Sigmoid colon (tissue), 4 donors: ENCODE data around the gene ZER1.

Source experiments
- CTCF ChIP-seq, 4 experiments: fragments of 450-650 bp in 3 of 4; fragments of 200-600 bp in 1 of 4; IDR thresholded peaks; one replicate each; pipeline ENCODE4 v1.5.1; 2016 to 2019; ENCODE audit warnings: antibody characterized with exemption in 4 of 4, mild to moderate bottlenecking in 3 of 4, moderate library complexity in 2 of 4
- POLR2A ChIP-seq, 2 donors: fragments of 450-650 bp; IDR thresholded peaks; one replicate each; pipeline ENCODE4 v1.6.1; 2016; ENCODE audit warnings: antibody characterized with exemption in 2 of 2, mild to moderate bottlenecking in 2 of 2, moderate library complexity in 2 of 2
- POLR2AphosphoS5 ChIP-seq, 4 donors: sonication (generic); formaldehyde crosslinking; IDR thresholded peaks; one replicate each; pipeline ENCODE4 v1.6.1; 2017; ENCODE audit warnings: antibody characterized with exemption in 4 of 4

DNA sequence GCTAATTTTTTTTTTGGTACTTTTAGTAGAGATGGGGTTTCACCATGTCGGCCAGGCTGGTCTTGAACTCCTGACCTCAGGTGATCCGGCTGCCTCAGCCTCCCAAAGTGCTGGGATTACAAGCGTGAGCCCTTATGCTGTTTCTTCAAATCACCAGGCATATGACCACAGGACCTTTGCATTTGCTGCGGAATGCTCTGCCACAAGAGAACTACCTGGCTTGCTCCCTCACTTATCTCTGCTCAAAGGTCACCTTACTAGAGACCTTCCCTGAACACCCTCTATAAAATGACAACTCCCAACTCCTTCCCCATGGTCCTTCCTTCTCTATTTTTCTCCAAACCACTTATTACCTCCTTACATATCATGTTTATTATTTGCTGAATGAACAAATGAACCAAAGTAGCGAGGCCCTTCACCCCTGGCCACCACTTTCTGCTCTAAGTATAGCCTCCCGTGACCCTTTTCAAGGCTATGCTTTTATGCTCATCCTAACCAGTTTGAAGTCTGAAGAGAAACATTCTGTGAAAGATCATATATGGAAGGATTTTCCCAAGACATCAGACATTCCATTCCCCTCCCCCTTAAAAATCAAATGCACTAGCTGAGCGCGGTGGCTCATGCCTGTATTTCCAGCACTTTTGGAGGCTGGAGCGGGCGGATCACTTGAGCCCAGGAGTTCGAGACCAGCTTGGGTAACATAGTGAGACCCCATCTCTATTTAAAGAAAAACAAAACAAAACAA lies 1.3 kb downstream of the ZER1 start:
- TF ChIP-seq CTCF (IDR thresholded peaks at IDR 0.05) (no peak), POLR2A (IDR thresholded peaks at IDR 0.05) (no peak), POLR2AphosphoS5 (IDR thresholded peaks at IDR 0.05) (no peak)
